HepG2 (cell line): ENCODE data around the gene ANAPC16. TPM values are rescaled to one million over a fixed set of nuclear protein-coding genes. Genes with fewer than 3 reads are reported as not detected.
A peak's percentile ranks its signal among the peaks of the same experiment; 100 is the strongest.

Experiments
- HCFC1 ChIP-seq: fragments of 150-350 bp; IDR thresholded peaks from 2 replicates; pipeline ENCODE4 v1.6.1; 2014; ENCODE audit warnings: low read depth, low read length
- HDAC1 ChIP-seq: sonication (generic); formaldehyde crosslinking; IDR thresholded peaks from 2 replicates; pipeline ENCODE4 v1.5.1; 2020; ENCODE audit warnings: mild to moderate bottlenecking, missing genetic modification reagents
- LCORL ChIP-seq, 2 experiments: fragments of 450-650 bp in 1 of 2; sonication (generic) in 1 of 2; formaldehyde crosslinking in 1 of 2; IDR thresholded peaks; 2 replicates each; pipeline versions ENCODE4 v1.5.0 to v1.6.1; 2017 to 2020; ENCODE audit warnings: antibody characterized with exemption in 1 of 2, missing genetic modification reagents in 1 of 2
- SKI ChIP-seq: fragments of 450-650 bp; IDR thresholded peaks from one replicate; pipeline ENCODE4 v1.6.1; 2018; ENCODE audit warnings: mild to moderate bottlenecking; ENCODE audit not compliant: partially characterized antibody
- SNRNP70 ChIP-seq: fragments of 200-400 bp; formaldehyde crosslinking; IDR thresholded peaks from 2 replicates; pipeline ENCODE4 v1.6.1; 2017; ENCODE audit warnings: mild to moderate bottlenecking, low read depth, low read length, moderate library complexity
- ZMYM3 ChIP-seq: sonication (generic); formaldehyde crosslinking; IDR thresholded peaks from 2 replicates; pipeline ENCODE4 v1.5.1; 2020; ENCODE audit warnings: mild to moderate bottlenecking, missing genetic modification reagents
- ZNF562 ChIP-seq: sonication (generic); formaldehyde crosslinking; IDR thresholded peaks from 2 replicates; pipeline ENCODE4 v1.8.0; 2022; ENCODE audit warnings: missing genetic modification reagents, borderline replicate concordance
- ZNF792 ChIP-seq: IDR thresholded peaks from 2 replicates; pipeline ENCODE4 v1.6.1; 2016
- polyA plus RNA-seq, 8 experiments: library from polyadenylated mRNA; depleted of rRNA in 3 of 8; stranded (reverse) in 7 of 8; unstranded in 1 of 8; fragments of >200 nt; fragmentation: Illumina TruSeq in 4 of 8; extraction: Trizol in 4 of 8; gene quantifications; 2 replicates each; pipeline versions ENCODE4 v1.2.1 to v1.2.3, GENCODE V29; 2011 to 2016; ENCODE audit warnings: low read depth in 4 of 8, missing spikeins in 1 of 8, mixed read lengths in 1 of 8; ENCODE audit not compliant: insufficient read depth in 1 of 8
- total RNA-seq, 5 experiments: library from RNA; depleted of rRNA; stranded (reverse); fragments of >200 nt; fragmentation: Illumina TruSeq; extraction: Trizol; gene quantifications; 2 replicates each; pipeline ENCODE4 v1.2.3, GENCODE V29; 2016; ENCODE audit warnings: low read depth in 1 of 5
- TF ChIP-seq, protein P1 (sequence below): sonication (generic); formaldehyde crosslinking; IDR thresholded peaks from 2 replicates; pipeline ENCODE4 v1.4.0; 2020; ENCODE audit warnings: low read depth, mild to moderate bottlenecking, missing genetic modification reagents
- TF ChIP-seq, protein P2 (sequence below): sonication (generic); formaldehyde crosslinking; IDR thresholded peaks from 2 replicates; pipeline ENCODE4 v1.5.0; 2020; ENCODE audit warnings: missing genetic modification reagents
- TF ChIP-seq, protein P3 (sequence below): sonication (generic); formaldehyde crosslinking; IDR thresholded peaks from 2 replicates; pipeline ENCODE4 v1.9.0; 2021; ENCODE audit warnings: missing genetic modification reagents, mild to moderate bottlenecking, borderline replicate concordance
- TF ChIP-seq, protein P4 (sequence below): IDR thresholded peaks from 2 replicates; pipeline ENCODE4 v1.6.1; 2016; ENCODE audit warnings: missing biosample characterization, missing genetic modification reagents, low read depth
- TF ChIP-seq, protein P5 (sequence below): sonication (generic); formaldehyde crosslinking; IDR thresholded peaks from 2 replicates; pipeline ENCODE4 v1.5.0; 2020; ENCODE audit warnings: missing genetic modification reagents
- TF ChIP-seq, protein P6 (sequence below): sonication (generic); formaldehyde crosslinking; IDR thresholded peaks from 2 replicates; pipeline ENCODE4 v1.4.0; 2020; ENCODE audit warnings: missing genetic modification reagents, borderline replicate concordance
- TF ChIP-seq, protein P7 (sequence below): sonication (generic); formaldehyde crosslinking; IDR thresholded peaks from 2 replicates; pipeline ENCODE4 v1.5.1; 2020; ENCODE audit warnings: missing genetic modification reagents, mild to moderate bottlenecking, borderline replicate concordance

Gene ANAPC16
- total and polyA plus RNA-seq, 2 of the 13 experiments (the other 11 are each of a cell fraction or from before 2014, with no cell fraction given), result 74.8 to 89.4 TPM

DNA sequence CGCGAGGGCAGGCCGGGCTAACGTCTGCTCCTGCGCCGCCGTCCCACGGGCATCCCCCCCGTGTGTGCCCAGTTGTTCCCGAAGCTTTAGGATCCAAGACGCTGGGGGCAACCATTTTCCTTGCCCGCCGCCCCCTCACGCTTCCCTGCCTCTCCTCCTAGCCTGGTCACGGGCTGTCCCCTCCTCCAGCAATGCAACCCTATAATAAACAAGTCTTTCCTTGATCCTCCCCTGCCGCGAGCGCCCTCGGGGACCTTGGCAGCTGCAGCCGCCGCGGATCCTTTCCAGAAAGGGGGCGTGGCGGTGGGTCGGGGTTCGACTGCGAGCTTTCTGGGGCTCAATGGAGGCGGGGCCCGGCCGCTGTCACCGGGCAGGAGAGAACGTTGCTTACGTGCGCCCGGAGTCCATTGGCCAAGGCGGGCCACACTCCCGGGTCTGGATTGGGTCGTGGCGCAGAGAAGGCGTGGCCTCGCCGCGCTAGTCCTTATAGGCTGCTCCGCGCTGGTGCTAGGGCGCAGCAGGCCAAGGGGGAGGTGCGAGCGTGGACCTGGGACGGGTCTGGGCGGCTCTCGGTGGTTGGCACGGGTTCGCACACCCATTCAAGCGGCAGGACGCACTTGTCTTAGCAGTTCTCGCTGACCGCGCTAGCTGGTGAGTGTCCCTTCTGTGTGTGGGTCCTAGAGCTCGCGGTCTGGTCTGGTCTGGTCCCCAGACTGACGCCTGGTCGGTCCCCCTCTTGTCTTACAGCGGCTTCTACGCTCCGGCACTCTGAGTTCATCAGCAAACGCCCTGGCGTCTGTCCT is 57.8 kb downstream of the ANAPC16 start, which contains the start of gene DDIT4 (continued):
- TF ChIP-seq, protein P1, sequence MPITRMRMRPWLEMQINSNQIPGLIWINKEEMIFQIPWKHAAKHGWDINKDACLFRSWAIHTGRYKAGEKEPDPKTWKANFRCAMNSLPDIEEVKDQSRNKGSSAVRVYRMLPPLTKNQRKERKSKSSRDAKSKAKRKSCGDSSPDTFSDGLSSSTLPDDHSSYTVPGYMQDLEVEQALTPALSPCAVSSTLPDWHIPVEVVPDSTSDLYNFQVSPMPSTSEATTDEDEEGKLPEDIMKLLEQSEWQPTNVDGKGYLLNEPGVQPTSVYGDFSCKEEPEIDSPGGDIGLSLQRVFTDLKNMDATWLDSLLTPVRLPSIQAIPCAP, result no peak
- no peak for TF ChIP-seq HCFC1
- no peak for TF ChIP-seq SKI
- peak; percentile 13 for TF ChIP-seq HDAC1 (CRISPR knock-in tag)
- TF ChIP-seq, protein P2, sequence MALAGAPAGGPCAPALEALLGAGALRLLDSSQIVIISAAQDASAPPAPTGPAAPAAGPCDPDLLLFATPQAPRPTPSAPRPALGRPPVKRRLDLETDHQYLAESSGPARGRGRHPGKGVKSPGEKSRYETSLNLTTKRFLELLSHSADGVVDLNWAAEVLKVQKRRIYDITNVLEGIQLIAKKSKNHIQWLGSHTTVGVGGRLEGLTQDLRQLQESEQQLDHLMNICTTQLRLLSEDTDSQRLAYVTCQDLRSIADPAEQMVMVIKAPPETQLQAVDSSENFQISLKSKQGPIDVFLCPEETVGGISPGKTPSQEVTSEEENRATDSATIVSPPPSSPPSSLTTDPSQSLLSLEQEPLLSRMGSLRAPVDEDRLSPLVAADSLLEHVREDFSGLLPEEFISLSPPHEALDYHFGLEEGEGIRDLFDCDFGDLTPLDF (CRISPR knock-in tag), result no peak
- no peak for TF ChIP-seq ZMYM3 (CRISPR knock-in tag)
- TF ChIP-seq ZNF562 (CRISPR knock-in tag), result no peak
- TF ChIP-seq, protein P3, sequence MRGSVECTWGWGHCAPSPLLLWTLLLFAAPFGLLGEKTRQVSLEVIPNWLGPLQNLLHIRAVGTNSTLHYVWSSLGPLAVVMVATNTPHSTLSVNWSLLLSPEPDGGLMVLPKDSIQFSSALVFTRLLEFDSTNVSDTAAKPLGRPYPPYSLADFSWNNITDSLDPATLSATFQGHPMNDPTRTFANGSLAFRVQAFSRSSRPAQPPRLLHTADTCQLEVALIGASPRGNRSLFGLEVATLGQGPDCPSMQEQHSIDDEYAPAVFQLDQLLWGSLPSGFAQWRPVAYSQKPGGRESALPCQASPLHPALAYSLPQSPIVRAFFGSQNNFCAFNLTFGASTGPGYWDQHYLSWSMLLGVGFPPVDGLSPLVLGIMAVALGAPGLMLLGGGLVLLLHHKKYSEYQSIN (CRISPR knock-in tag), result peak; percentile 53; the same call in 1 of the 2 replicates
- no peak for TF ChIP-seq LCORL (IDR thresholded peaks at IDR 0.05)
- TF ChIP-seq LCORL (CRISPR knock-in tag; IDR thresholded peaks at IDR 0.05), result peak; percentile 75
- TF ChIP-seq, protein P4, sequence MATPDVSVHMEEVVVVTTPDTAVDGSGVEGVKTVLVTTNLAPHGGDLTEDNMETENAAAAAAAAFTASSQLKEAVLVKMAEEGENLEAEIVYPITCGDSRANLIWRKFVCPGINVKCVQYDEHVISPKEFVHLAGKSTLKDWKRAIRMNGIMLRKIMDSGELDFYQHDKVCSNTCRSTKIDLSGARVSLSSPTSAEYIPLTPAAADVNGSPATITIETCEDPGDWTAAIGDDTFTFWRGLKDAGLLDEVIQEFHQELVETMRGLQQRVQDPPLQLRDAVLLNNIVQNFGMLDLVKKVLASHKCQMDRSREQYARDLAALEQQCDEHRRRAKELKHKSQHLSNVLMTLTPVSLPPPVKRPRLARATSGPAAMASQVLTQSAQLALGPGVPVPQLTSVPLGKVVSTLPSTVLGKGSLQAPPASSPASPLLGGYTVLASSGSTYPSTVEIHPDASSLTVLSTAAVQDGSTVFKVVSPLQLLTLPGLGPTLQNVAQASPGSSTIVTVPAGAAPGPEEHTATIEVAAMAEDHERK (CRISPR knock-in tag), result no peak
- no peak for TF ChIP-seq SNRNP70
- TF ChIP-seq, protein P5, sequence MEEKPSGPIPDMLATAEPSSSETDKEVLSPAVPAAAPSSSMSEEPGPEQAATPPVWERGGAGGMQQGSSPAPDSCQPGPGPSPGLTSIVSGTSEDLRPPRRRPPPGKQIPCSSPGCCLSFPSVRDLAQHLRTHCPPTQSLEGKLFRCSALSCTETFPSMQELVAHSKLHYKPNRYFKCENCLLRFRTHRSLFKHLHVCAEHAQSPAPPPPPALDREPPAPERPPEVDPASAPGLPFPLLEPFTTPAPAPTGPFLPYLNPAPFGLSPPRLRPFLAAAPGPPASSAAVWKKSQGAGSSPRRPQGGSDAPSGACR (CRISPR knock-in tag), result peak; percentile 84
- TF ChIP-seq, protein P6, sequence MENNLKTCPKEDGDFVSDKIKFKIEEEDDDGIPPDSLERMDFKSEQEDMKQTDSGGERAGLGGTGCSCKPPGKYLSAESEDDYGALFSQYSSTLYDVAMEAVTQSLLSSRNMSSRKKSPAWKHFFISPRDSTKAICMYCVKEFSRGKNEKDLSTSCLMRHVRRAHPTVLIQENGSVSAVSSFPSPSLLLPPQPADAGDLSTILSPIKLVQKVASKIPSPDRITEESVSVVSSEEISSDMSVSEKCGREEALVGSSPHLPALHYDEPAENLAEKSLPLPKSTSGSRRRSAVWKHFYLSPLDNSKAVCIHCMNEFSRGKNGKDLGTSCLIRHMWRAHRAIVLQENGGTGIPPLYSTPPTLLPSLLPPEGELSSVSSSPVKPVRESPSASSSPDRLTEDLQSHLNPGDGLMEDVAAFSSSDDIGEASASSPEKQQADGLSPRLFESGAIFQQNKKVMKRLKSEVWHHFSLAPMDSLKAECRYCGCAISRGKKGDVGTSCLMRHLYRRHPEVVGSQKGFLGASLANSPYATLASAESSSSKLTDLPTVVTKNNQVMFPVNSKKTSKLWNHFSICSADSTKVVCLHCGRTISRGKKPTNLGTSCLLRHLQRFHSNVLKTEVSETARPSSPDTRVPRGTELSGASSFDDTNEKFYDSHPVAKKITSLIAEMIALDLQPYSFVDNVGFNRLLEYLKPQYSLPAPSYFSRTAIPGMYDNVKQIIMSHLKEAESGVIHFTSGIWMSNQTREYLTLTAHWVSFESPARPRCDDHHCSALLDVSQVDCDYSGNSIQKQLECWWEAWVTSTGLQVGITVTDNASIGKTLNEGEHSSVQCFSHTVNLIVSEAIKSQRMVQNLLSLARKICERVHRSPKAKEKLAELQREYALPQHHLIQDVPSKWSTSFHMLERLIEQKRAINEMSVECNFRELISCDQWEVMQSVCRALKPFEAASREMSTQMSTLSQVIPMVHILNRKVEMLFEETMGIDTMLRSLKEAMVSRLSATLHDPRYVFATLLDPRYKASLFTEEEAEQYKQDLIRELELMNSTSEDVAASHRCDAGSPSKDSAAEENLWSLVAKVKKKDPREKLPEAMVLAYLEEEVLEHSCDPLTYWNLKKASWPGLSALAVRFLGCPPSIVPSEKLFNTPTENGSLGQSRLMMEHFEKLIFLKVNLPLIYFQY, result peak; percentile 80
- TF ChIP-seq ZNF792, result peak; percentile 91
- TF ChIP-seq, protein P7, sequence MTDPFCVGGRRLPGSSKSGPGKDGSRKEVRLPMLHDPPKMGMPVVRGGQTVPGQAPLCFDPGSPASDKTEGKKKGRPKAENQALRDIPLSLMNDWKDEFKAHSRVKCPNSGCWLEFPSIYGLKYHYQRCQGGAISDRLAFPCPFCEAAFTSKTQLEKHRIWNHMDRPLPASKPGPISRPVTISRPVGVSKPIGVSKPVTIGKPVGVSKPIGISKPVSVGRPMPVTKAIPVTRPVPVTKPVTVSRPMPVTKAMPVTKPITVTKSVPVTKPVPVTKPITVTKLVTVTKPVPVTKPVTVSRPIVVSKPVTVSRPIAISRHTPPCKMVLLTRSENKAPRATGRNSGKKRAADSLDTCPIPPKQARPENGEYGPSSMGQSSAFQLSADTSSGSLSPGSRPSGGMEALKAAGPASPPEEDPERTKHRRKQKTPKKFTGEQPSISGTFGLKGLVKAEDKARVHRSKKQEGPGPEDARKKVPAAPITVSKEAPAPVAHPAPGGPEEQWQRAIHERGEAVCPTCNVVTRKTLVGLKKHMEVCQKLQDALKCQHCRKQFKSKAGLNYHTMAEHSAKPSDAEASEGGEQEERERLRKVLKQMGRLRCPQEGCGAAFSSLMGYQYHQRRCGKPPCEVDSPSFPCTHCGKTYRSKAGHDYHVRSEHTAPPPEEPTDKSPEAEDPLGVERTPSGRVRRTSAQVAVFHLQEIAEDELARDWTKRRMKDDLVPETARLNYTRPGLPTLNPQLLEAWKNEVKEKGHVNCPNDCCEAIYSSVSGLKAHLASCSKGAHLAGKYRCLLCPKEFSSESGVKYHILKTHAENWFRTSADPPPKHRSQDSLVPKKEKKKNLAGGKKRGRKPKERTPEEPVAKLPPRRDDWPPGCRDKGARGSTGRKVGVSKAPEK (CRISPR knock-in tag), result no peak
